Endothelial cell (in vitro differentiated cells): ENCODE data around the gene KRTDAP. TPM values are rescaled to one million over a fixed set of nuclear protein-coding genes. Genes with fewer than 3 reads are reported as not detected.

Source experiments
- DNase-seq: peaks from one replicate; pipeline ENCODE4 v3.0.0; 2021; ENCODE audit warnings: low spot score
- H3K27ac Mint-ChIP-seq: one replicate; pipeline ENCODE4 v1.8.0; 2021; ENCODE audit warnings: mixed read lengths, inconsistent platforms; ENCODE audit not compliant: unreplicated experiment
- H3K27me3 Mint-ChIP-seq: one replicate; pipeline ENCODE4 v1.8.0; 2021; ENCODE audit warnings: mild to moderate bottlenecking, moderate library complexity, mixed read lengths, inconsistent platforms; ENCODE audit not compliant: unreplicated experiment
- H3K36me3 Mint-ChIP-seq: one replicate; pipeline ENCODE4 v1.8.0; 2021; ENCODE audit warnings: mild to moderate bottlenecking, low read depth, mixed read lengths, inconsistent platforms; ENCODE audit not compliant: unreplicated experiment
- H3K4me1 Mint-ChIP-seq: one replicate; pipeline ENCODE4 v1.8.0; 2021; ENCODE audit warnings: mild to moderate bottlenecking, mixed read lengths, inconsistent platforms; ENCODE audit not compliant: unreplicated experiment
- H3K4me3 Mint-ChIP-seq: one replicate; pipeline ENCODE4 v1.8.0; 2021; ENCODE audit warnings: mild to moderate bottlenecking, mixed read lengths, inconsistent platforms; ENCODE audit not compliant: unreplicated experiment
- H3K9me3 Mint-ChIP-seq: one replicate; pipeline ENCODE4 v1.8.0; 2021; ENCODE audit warnings: mixed read lengths, inconsistent platforms; ENCODE audit not compliant: unreplicated experiment
- CTCF ChIP-seq: fragments of 200-600 bp; sonication (generic); IDR thresholded peaks from one replicate; pipeline ENCODE4 v1.5.0; 2021; ENCODE audit warnings: antibody characterized with exemption; ENCODE audit not compliant: unreplicated experiment
- total RNA-seq: library from RNA; stranded (reverse); fragmentation: NEBNext Ultra II Directional; extraction: Animal tissue kit (Norgen Biotek cat#: 25700); gene quantifications from one replicate; pipeline ENCODE4 v1.2.1, GENCODE V29; 2021; ENCODE audit not compliant: unreplicated experiment

The KRTDAP gene
- total RNA-seq, 1 donor from 2014 or later = not detected

GRCh38 chr19:35533201-35533821, 43.0 kb upstream of the KRTDAP start, which contains the start of gene GAPDHS:
TSS of gene GAPDHS (plus strand) at chr19:35533456. CDS start at chr19:35533528, 72 bp downstream.
- Mint-ChIP-seq H3K36me3 (peaks cover 7% of the 10 kb centered on the region), H3K4me1 (no peaks in the 10 kb centered on the region), H3K27me3 (peaks cover 7% of the 10 kb centered on the region), H3K4me3 (peak within 1 kb of the TSS; percentile 8), H3K9me3 (no peaks in the 10 kb centered on the region), H3K27ac (peak within 1 kb of the TSS; percentile 58)
- no peak for TF ChIP-seq CTCF
- DNase-seq = no peak

GRCh38 chr19:35531291-35531690, 41.0 kb upstream of the KRTDAP start:
- no peaks in the 10 kb centered on the region for H3K9me3 Mint-ChIP-seq
- H3K4me3 Mint-ChIP-seq = no peak overlapping the region
- H3K27ac Mint-ChIP-seq = no peak overlapping the region
- peaks cover 10% of the 10 kb centered on the region for H3K36me3 Mint-ChIP-seq
- no peak for TF ChIP-seq CTCF
- DNase-seq = no peak
- H3K4me1 Mint-ChIP-seq = no peaks in the 10 kb centered on the region
- H3K27me3 Mint-ChIP-seq = peaks cover 13% of the 10 kb centered on the region

GRCh38 chr19:35529241-35530218, 39.3 kb upstream of the KRTDAP start:
- DNase-seq = no peak
- H3K9me3 Mint-ChIP-seq = no peaks in the 10 kb centered on the region
- no peak for TF ChIP-seq CTCF
- peaks cover 10% of the 10 kb centered on the region for H3K36me3 Mint-ChIP-seq
- no peak overlapping the region for H3K4me3 Mint-ChIP-seq
- H3K27me3 Mint-ChIP-seq = peaks cover 16% of the 10 kb centered on the region
- H3K27ac Mint-ChIP-seq = no peak overlapping the region
- H3K4me1 Mint-ChIP-seq = no peaks in the 10 kb centered on the region

- Mint-ChIP-seq H3K9me3 (no peaks in the 10 kb centered on the region), H3K36me3 (peaks cover 10% of the 10 kb centered on the region), H3K27ac (peak within 1 kb of the TSS; percentile 72), H3K4me1 (no peaks in the 10 kb centered on the region), H3K27me3 (peaks cover 16% of the 10 kb centered on the region), H3K4me3 (no peak within 1 kb of the TSS)
- no peak for DNase-seq
- no peak for TF ChIP-seq CTCF
Measured at GRCh38 chr19:35528218-35529038, 38.2 kb upstream of the KRTDAP start, which contains the start of gene SBSN. TSS of gene SBSN (minus strand) at chr19:35528311. CDS start at chr19:35528281, 30 bp downstream.
